ENCODE measurements around the gene ANXA1. TPM values are rescaled to one million over a fixed set of nuclear protein-coding genes. Genes with fewer than 3 reads are reported as not detected.

Gene ANXA1
- total and polyA plus RNA-seq, 2 experiments from 2014 or later: 4.9 to 5.8 TPM

GRCh38 chr9:73158723-73159122 lies 7.1 kb downstream of the ANXA1 start (continued):
- no peak for TF ChIP-seq ZNF462 (CRISPR knock-in tag; IDR thresholded peaks at IDR 0.05)
- no peak for TF ChIP-seq NANOG (IDR thresholded peaks at IDR 0.05; ENCODE audit: borderline replicate concordance)
- TF ChIP-seq ZNF331 (CRISPR knock-in tag; IDR thresholded peaks at IDR 0.05; ENCODE audit: low read depth): no peak

DNA sequence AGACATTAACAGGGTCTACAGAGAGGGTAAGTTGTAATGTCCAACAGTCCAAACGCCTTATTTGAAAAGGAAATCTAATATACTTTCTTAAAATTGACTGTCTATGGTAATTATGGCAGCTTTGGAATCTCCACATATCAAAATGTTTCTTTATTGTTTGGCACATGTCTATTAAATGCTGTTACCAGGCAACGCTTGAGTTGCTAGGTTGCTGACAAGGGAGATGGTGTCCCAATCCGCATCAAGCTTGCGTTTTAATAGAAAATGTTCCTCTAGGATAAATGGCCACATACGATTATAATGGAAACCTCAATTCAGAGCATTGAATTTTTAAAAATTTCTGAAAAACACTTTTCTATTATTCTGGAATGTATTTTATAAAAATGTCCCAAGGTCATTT lies 9.2 kb downstream of the ANXA1 start:
- peaks cover 2% of the 10 kb centered on the region for H3K27me3 Mint-ChIP-seq (ENCODE audit: insufficient read depth, low read depth, poor library complexity)
- no peaks in the 10 kb centered on the region for H3K36me3 ChIP-seq (ENCODE audit: insufficient read depth)
- TF ChIP-seq EZH2phosphoT487 (IDR thresholded peaks at IDR 0.05; ENCODE audit: unreplicated experiment): no peak
- TF ChIP-seq POLR2AphosphoS5 (IDR thresholded peaks at IDR 0.05; ENCODE audit: low read depth): no peak
- no peak for TF ChIP-seq ZNF114 (CRISPR knock-in tag; IDR thresholded peaks at IDR 0.05)
- TF ChIP-seq STAT1 (IDR thresholded peaks at IDR 0.05; ENCODE audit: unreplicated experiment): no peak
- TF ChIP-seq ZNF331 (CRISPR knock-in tag; IDR thresholded peaks at IDR 0.05; ENCODE audit: low read depth): no peak
- TF ChIP-seq, protein P1, sequence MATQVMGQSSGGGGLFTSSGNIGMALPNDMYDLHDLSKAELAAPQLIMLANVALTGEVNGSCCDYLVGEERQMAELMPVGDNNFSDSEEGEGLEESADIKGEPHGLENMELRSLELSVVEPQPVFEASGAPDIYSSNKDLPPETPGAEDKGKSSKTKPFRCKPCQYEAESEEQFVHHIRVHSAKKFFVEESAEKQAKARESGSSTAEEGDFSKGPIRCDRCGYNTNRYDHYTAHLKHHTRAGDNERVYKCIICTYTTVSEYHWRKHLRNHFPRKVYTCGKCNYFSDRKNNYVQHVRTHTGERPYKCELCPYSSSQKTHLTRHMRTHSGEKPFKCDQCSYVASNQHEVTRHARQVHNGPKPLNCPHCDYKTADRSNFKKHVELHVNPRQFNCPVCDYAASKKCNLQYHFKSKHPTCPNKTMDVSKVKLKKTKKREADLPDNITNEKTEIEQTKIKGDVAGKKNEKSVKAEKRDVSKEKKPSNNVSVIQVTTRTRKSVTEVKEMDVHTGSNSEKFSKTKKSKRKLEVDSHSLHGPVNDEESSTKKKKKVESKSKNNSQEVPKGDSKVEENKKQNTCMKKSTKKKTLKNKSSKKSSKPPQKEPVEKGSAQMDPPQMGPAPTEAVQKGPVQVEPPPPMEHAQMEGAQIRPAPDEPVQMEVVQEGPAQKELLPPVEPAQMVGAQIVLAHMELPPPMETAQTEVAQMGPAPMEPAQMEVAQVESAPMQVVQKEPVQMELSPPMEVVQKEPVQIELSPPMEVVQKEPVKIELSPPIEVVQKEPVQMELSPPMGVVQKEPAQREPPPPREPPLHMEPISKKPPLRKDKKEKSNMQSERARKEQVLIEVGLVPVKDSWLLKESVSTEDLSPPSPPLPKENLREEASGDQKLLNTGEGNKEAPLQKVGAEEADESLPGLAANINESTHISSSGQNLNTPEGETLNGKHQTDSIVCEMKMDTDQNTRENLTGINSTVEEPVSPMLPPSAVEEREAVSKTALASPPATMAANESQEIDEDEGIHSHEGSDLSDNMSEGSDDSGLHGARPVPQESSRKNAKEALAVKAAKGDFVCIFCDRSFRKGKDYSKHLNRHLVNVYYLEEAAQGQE (IDR thresholded peaks at IDR 0.05; ENCODE audit: unreplicated experiment): no peak
- no peak for TF ChIP-seq EZH2 (IDR thresholded peaks at IDR 0.05; ENCODE audit: low read depth, unreplicated experiment)
- no peak for TF ChIP-seq NANOG (IDR thresholded peaks at IDR 0.05; ENCODE audit: borderline replicate concordance)
- TF ChIP-seq, protein P2, sequence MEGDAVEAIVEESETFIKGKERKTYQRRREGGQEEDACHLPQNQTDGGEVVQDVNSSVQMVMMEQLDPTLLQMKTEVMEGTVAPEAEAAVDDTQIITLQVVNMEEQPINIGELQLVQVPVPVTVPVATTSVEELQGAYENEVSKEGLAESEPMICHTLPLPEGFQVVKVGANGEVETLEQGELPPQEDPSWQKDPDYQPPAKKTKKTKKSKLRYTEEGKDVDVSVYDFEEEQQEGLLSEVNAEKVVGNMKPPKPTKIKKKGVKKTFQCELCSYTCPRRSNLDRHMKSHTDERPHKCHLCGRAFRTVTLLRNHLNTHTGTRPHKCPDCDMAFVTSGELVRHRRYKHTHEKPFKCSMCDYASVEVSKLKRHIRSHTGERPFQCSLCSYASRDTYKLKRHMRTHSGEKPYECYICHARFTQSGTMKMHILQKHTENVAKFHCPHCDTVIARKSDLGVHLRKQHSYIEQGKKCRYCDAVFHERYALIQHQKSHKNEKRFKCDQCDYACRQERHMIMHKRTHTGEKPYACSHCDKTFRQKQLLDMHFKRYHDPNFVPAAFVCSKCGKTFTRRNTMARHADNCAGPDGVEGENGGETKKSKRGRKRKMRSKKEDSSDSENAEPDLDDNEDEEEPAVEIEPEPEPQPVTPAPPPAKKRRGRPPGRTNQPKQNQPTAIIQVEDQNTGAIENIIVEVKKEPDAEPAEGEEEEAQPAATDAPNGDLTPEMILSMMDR (conservative IDR thresholded peaks at IDR 0.05; ENCODE audit: low read depth in 2 of 2): no peak

More for the DNA sequence above, 9.2 kb downstream of the ANXA1 start:
- no peak for ATAC-seq
- Mint-ChIP-seq H3K4me3 (no peak overlapping the region), H3K4me1 (peaks cover 32% of the 10 kb centered on the region), H3K9me3 (no peaks in the 10 kb centered on the region), H3K36me3 (ENCODE audit: low read depth) (no peaks in the 10 kb centered on the region), H3K27ac (no peak overlapping the region)
- Histone ChIP-seq H3K79me2 (replicated peaks; ENCODE audit: insufficient read depth) (no peaks in the 10 kb centered on the region), H2AFZ (no peak overlapping the region), H3K4me3 (no peak overlapping the region), H3F3A (replicated peaks; ENCODE audit: low read depth) (no peaks in the 10 kb centered on the region), H3K4me1 (ENCODE audit: insufficient read depth) (peaks cover 20% of the 10 kb centered on the region), H3K27ac (ENCODE audit: low read depth) (no peak overlapping the region), H4K20me1 (replicated peaks; ENCODE audit: insufficient read depth) (no peaks in the 10 kb centered on the region), H3K9me2 (ENCODE audit: insufficient read depth) (no peaks in the 10 kb centered on the region), H3K27me3 (ENCODE audit: insufficient read depth) (no peaks in the 10 kb centered on the region), H3K4me2 (no peak overlapping the region)
- DNase-seq (ENCODE audit: low spot score): no peak
